Ovary (tissue), 3 donors: ENCODE measurements around the gene PPP2R5D.

ENCODE experiments used
- CTCF ChIP-seq, 3 donors: fragments of 450-650 bp in 2 of 3; fragments of 200-600 bp in 1 of 3; IDR thresholded peaks; one replicate each; pipeline versions ENCODE4 v1.5.1 to v1.8.0; 2016 to 2022; ENCODE audit warnings: antibody characterized with exemption in 3 of 3, mild to moderate bottlenecking in 1 of 3
- POLR2A ChIP-seq: fragments of 450-650 bp; IDR thresholded peaks from one replicate; pipeline ENCODE4 v1.6.1; 2017; ENCODE audit warnings: antibody characterized with exemption, mild to moderate bottlenecking, moderate library complexity
- donor health status: DM: no; HTN: no; CAD: no.

- peak; percentile 77 for TF ChIP-seq POLR2A
- no peak for TF ChIP-seq CTCF (IDR thresholded peaks at IDR 0.05)
Observed at GRCh38 chr6:43053545-43054205, 69.3 kb downstream of the PPP2R5D start, which contains the start of gene CUL7.
